ENCODE measurements around the gene C9orf57.
"Not testable (repeated sequence)": the region's sequence is repeated elsewhere in the genome, so short reads cannot be mapped to it uniquely, and the experiment has no call there.

Gene C9orf57, protein sequence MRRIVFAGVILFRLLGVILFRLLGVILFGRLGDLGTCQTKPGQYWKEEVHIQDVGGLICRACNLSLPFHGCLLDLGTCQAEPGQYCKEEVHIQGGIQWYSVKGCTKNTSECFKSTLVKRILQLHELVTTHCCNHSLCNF

DNA sequence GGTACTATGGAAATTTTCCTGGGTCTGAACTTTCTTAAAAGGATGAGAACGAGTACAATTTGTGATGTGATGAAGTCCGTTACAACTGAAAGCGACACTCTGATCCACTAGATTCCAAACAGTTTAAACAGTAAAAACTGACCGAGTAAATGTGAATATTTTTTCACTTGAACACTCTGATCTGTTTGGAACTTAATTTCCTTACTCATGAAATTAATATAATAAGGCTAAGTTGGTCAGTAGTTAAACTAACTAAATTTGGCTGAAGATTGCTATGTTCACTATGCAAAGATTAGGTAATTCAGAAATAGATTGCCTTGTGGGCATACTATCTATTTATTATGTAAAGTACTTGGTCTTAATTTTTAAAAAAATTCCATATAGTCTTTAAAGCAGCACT lies at the start of gene C9orf57:
TSS of gene C9orf57 (minus strand) at position 101 of the 400 bp plus-strand sequence. CDS start 1,282 bp downstream, outside the sequence.
- Histone ChIP-seq H3K4me3 (ENCODE audit: low read length) (no peak within 1 kb of the TSS), H3K4me1 (ENCODE audit: insufficient read depth, low read length) (no peaks in the 10 kb centered on the region), H3K9me3 (ENCODE audit: insufficient read depth, low read depth, low read length) (no peaks in the 10 kb centered on the region), H3K27me3 (ENCODE audit: insufficient read depth, low read length) (no peaks in the 10 kb centered on the region), H3K9ac (ENCODE audit: low read depth, low read length) (no peak within 1 kb of the TSS), H3K36me3 (ENCODE audit: insufficient read depth, low read depth, low read length) (no peaks in the 10 kb centered on the region), H3K27ac (ENCODE audit: low read length) (no peak within 1 kb of the TSS)

DNA sequence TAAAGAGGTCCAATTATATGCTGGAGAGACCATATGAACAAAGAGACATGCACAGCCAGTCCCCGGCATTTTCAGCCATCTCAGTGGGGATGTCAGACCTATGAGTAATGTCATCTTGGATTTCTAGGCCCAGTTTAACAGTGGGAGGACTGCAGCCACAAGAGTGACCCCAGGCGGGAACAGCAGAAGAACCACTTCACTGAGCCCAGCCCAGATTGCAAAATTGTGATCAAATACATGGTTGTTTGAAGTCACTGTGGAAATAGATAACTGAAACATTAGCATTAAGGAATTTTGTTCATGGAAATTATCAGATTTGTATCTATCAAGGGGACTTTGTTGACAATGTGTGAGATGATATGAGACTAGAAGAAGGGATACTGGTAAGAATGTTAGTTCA lies 42.1 kb upstream of the C9orf57 start:
- H3K4me3 ChIP-seq (ENCODE audit: low read length) = no peak overlapping the region
- H3K27me3 ChIP-seq (ENCODE audit: insufficient read depth, low read length) = no peaks in the 10 kb centered on the region
- no peak overlapping the region for H3K27ac ChIP-seq (ENCODE audit: low read length)
- no peaks in the 10 kb centered on the region for H3K36me3 ChIP-seq (ENCODE audit: insufficient read depth, low read depth, low read length)
- no peaks in the 10 kb centered on the region for H3K9me3 ChIP-seq (ENCODE audit: insufficient read depth, low read depth, low read length)
- H3K4me1 ChIP-seq (ENCODE audit: insufficient read depth, low read length) = no peaks in the 10 kb centered on the region
- no peak overlapping the region for H3K9ac ChIP-seq (ENCODE audit: low read depth, low read length)

DNA sequence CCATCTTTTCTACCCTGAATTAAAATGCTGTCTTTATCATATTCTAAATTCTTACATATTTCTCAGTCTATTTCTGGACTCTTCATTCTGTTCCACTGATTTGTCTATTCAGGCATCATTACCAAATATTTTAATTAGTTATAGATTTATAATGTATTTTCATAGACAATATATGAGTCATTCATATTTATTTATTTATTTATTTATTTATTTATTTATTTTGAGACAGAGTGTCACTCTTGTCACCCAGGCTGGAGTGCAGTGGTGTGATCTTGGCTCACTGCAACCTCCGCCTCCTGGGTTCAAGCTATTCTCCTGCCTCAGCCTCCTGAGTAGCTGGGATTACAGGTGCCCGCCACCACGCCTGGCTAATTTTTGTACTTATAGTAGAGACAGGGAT lies 35.1 kb upstream of the C9orf57 start:
- H3K27me3 ChIP-seq (ENCODE audit: insufficient read depth, low read length); H3K9me3 ChIP-seq (ENCODE audit: insufficient read depth, low read depth, low read length); H3K27ac ChIP-seq (ENCODE audit: low read length); H3K36me3 ChIP-seq (ENCODE audit: insufficient read depth, low read depth, low read length); H3K4me1 ChIP-seq (ENCODE audit: insufficient read depth, low read length); H3K4me3 ChIP-seq (ENCODE audit: low read length); H3K9ac ChIP-seq (ENCODE audit: low read depth, low read length): not testable (repeated sequence)

DNA sequence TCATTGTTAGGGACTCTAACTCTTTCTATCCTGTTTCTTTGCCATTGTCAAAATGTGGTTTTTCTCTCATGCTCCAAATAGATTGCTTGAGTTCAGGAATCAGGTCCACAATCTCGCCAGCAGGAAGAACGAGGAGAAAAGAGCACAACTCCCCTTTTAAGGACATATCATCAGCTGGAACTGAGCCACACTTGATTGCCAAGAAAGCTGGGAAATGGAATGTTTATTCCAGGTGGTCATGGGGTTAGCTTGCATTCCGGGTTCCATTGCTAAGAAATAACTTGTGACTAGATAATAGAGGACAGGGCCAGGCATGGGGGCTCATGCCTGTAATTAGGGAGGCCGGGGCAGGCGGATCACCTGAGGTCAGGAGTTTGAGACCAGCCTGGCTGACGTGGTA lies 32.4 kb upstream of the C9orf57 start:
- Histone ChIP-seq H3K4me3 (ENCODE audit: low read length) (no peak overlapping the region), H3K36me3 (ENCODE audit: insufficient read depth, low read depth, low read length) (no peaks in the 10 kb centered on the region), H3K9ac (ENCODE audit: low read depth, low read length) (no peak overlapping the region), H3K4me1 (ENCODE audit: insufficient read depth, low read length) (no peaks in the 10 kb centered on the region), H3K27ac (ENCODE audit: low read length) (no peak overlapping the region), H3K27me3 (ENCODE audit: insufficient read depth, low read length) (no peaks in the 10 kb centered on the region), H3K9me3 (ENCODE audit: insufficient read depth, low read depth, low read length) (no peaks in the 10 kb centered on the region)

DNA sequence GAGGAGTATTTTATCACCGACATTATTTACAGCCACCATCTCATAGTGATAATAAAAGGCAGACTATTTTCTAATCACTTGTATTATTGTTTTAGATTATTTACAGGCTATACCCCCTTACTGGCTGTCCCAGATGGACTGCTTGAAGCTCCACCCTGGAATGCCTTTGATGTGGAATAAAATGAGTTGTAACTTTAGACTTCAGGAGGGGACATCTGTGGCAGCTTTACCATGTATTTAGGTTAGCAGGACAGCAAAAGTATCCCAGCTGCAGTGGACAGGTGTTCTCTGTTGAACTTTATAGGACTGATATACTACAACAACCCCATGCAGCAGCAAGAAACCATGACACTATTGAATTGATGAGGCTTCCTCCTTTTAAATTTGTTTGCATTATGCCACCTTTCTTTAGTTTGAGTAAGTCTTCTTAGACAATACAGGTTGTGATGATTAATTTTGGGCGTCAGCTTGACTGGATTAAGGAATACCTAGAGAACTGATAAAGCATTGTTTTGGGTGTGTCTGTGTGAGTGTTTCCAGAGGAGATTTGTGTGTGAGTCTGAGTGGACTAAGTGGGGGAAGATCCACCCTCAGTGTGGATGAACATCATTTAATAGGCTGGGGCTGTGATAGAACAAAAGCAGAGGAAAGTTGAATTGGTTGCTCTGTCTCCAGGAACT lies 29.2 kb upstream of the C9orf57 start:
- H3K9me3 ChIP-seq (ENCODE audit: insufficient read depth, low read depth, low read length) = no peaks in the 10 kb centered on the region
- H3K9ac ChIP-seq (ENCODE audit: low read depth, low read length) = no peak overlapping the region
- no peaks in the 10 kb centered on the region for H3K4me1 ChIP-seq (ENCODE audit: insufficient read depth, low read length)
- H3K36me3 ChIP-seq (ENCODE audit: insufficient read depth, low read depth, low read length) = no peaks in the 10 kb centered on the region
- H3K27ac ChIP-seq (ENCODE audit: low read length) = no peak overlapping the region
- no peak overlapping the region for H3K4me3 ChIP-seq (ENCODE audit: low read length)
- no peaks in the 10 kb centered on the region for H3K27me3 ChIP-seq (ENCODE audit: insufficient read depth, low read length)

DNA sequence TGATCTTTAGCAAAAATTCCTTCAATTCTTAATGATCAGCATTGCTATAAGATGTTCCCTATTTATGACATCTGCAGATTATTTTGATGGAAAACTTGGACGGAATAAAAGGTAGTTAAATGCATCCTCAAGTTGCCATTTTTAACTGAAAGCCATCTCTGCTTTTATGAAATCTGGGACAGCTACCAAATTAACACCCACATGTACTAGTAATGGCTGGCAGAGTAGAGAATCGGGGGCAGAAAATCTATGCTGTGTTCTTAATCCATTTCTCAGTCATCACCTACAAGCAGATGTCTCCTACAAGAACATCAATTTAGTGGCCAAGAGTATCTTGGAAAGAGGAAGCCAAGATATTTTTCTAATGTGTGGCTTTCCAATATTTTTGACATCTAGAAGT lies 22.1 kb upstream of the C9orf57 start:
- Histone ChIP-seq H3K4me3 (ENCODE audit: low read length) (no peak overlapping the region), H3K36me3 (ENCODE audit: insufficient read depth, low read depth, low read length) (no peaks in the 10 kb centered on the region), H3K4me1 (ENCODE audit: insufficient read depth, low read length) (no peaks in the 10 kb centered on the region), H3K27me3 (ENCODE audit: insufficient read depth, low read length) (no peaks in the 10 kb centered on the region), H3K9ac (ENCODE audit: low read depth, low read length) (no peak overlapping the region), H3K9me3 (ENCODE audit: insufficient read depth, low read depth, low read length) (no peaks in the 10 kb centered on the region), H3K27ac (ENCODE audit: low read length) (no peak overlapping the region)

DNA sequence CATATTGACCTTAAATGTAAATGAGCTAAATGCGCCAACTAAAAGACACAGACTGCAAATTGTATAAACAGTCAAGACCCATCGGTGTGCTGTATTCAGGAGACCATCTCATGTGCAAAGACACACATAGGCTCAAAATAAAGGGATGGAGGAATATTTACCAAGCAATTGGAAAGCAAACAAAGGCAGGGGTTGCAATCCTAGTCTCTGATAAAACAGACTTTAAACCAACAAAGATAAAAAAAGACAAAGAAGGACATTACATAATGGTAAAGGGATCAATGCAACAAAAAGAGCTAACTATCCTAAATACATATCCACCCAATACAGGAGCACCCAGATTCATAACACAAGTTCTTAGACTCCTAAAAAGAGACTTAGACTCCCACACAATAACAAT lies 14.3 kb upstream of the C9orf57 start:
- not testable (repeated sequence) for H3K36me3 ChIP-seq (ENCODE audit: insufficient read depth, low read depth, low read length); H3K27me3 ChIP-seq (ENCODE audit: insufficient read depth, low read length); H3K9ac ChIP-seq (ENCODE audit: low read depth, low read length); H3K4me3 ChIP-seq (ENCODE audit: low read length); H3K4me1 ChIP-seq (ENCODE audit: insufficient read depth, low read length); H3K9me3 ChIP-seq (ENCODE audit: insufficient read depth, low read depth, low read length); H3K27ac ChIP-seq (ENCODE audit: low read length)

DNA sequence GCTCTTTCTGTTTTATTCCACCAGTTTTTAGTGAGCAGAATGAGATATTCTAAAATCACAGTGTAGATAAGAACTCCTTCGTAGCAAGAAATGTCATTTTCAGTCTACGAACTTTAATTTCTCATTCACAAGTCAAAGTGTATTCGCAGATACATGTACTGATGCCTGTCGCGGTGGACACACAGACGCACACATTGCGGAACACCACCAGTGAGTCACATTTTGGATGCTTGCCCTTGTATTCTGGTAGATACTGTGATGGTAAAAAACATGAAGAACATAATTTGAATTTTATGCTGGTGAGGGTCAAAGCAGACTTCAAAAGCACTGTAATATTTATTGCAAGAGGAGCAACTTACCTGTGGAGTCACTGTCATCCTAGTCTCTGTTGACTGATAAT lies 4.7 kb upstream of the C9orf57 start:
- Histone ChIP-seq H3K4me3 (ENCODE audit: low read length) (no peak overlapping the region), H3K27me3 (ENCODE audit: insufficient read depth, low read length) (no peaks in the 10 kb centered on the region), H3K9me3 (ENCODE audit: insufficient read depth, low read depth, low read length) (no peaks in the 10 kb centered on the region), H3K27ac (ENCODE audit: low read length) (no peak overlapping the region), H3K4me1 (ENCODE audit: insufficient read depth, low read length) (no peaks in the 10 kb centered on the region), H3K9ac (ENCODE audit: low read depth, low read length) (no peak overlapping the region), H3K36me3 (ENCODE audit: insufficient read depth, low read depth, low read length) (no peaks in the 10 kb centered on the region)

DNA sequence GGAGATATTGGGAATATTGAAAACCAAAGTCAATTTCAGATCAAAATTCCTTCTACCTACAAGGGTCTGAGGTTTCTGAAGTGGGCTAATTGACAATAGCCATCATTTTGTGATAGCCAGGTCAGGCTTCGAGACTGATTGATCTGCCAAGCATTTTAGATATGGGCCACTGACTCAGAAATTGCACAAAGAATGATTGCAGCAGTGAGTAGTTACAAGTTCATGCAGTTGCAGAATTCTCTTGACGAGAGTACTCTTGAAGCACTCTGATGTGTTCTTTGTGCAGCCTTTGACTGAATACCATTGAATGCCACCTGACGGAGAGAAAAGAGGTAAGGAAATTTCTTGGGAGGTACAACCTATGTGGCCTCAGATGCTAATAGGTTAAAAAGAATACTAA lies 8.3 kb downstream of the C9orf57 start:
- no peaks in the 10 kb centered on the region for H3K9me3 ChIP-seq (ENCODE audit: insufficient read depth, low read depth, low read length)
- H3K4me3 ChIP-seq (ENCODE audit: low read length) = no peak overlapping the region
- no peaks in the 10 kb centered on the region for H3K4me1 ChIP-seq (ENCODE audit: insufficient read depth, low read length)
- H3K36me3 ChIP-seq (ENCODE audit: insufficient read depth, low read depth, low read length) = no peaks in the 10 kb centered on the region
- H3K27ac ChIP-seq (ENCODE audit: low read length) = no peak overlapping the region
- H3K9ac ChIP-seq (ENCODE audit: low read depth, low read length) = no peak overlapping the region
- no peaks in the 10 kb centered on the region for H3K27me3 ChIP-seq (ENCODE audit: insufficient read depth, low read length)

DNA sequence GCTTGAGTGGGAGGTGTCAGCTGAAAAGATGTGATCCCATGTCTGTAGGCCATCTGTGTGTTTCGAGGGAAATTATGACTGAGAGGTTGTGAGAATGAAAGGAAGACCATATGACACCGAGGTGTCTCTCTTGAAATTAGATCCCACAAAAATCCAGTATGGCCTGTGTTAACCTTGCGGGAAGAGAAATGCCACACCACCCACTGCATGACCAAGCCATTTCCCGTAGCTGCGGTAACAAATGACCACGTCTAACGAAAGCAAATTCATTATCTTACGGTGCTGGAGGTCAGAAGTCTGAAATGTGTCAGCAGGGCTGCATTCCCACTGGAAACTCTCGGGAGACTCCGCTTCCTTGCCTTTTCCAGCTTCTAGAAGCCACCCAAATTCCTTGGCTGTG lies 11.6 kb downstream of the C9orf57 start:
- H3K9me3 ChIP-seq (ENCODE audit: insufficient read depth, low read depth, low read length) = no peaks in the 10 kb centered on the region
- no peaks in the 10 kb centered on the region for H3K4me1 ChIP-seq (ENCODE audit: insufficient read depth, low read length)
- H3K27ac ChIP-seq (ENCODE audit: low read length) = no peak overlapping the region
- no peak overlapping the region for H3K4me3 ChIP-seq (ENCODE audit: low read length)
- H3K9ac ChIP-seq (ENCODE audit: low read depth, low read length) = no peak overlapping the region
- no peaks in the 10 kb centered on the region for H3K27me3 ChIP-seq (ENCODE audit: insufficient read depth, low read length)
- H3K36me3 ChIP-seq (ENCODE audit: insufficient read depth, low read depth, low read length) = no peaks in the 10 kb centered on the region

DNA sequence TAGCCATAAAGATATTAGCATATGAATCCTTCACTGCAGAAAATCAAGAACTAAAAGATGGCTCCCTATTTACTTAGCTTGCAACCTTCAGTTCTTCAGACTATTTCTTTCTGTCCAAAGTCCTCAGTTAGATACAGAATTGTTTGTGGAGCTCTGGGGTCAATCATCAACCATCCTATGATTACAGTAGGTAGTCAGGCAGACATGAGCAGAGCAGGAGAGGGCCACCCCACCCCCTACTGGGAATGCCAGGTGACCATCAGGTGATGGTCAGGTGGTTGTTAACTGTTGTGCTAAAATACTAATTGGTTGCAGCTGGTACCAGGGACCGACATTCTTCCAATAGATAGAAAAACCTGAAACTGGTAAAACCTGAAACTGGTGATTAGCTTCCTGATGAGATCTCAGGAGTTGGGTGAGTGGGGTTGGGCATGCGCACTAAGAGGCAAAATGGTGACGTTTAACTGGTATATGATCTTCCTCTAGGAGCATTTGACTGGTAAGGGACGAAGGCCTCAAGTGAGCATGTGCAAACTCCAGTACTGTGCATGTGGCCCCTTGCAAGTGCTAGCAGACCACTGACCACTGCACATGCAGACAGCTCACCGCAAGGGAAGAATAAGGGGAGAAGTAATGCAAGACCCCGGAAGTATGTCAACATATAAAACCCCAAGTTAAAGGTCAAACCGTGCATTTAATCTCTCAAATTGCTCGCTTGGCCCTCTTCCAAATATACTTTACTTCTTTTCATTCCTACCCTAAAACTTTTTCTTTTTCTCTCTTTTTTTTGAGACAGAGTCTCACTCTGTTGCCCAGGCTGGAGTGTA lies 13.6 kb downstream of the C9orf57 start:
- Histone ChIP-seq H3K4me1 (ENCODE audit: insufficient read depth, low read length) (no peaks in the 10 kb centered on the region), H3K9ac (ENCODE audit: low read depth, low read length) (no peak overlapping the region), H3K4me3 (ENCODE audit: low read length) (no peak overlapping the region), H3K36me3 (ENCODE audit: insufficient read depth, low read depth, low read length) (no peaks in the 10 kb centered on the region), H3K27me3 (ENCODE audit: insufficient read depth, low read length) (no peaks in the 10 kb centered on the region), H3K27ac (ENCODE audit: low read length) (no peak overlapping the region), H3K9me3 (ENCODE audit: insufficient read depth, low read depth, low read length) (no peaks in the 10 kb centered on the region)

DNA sequence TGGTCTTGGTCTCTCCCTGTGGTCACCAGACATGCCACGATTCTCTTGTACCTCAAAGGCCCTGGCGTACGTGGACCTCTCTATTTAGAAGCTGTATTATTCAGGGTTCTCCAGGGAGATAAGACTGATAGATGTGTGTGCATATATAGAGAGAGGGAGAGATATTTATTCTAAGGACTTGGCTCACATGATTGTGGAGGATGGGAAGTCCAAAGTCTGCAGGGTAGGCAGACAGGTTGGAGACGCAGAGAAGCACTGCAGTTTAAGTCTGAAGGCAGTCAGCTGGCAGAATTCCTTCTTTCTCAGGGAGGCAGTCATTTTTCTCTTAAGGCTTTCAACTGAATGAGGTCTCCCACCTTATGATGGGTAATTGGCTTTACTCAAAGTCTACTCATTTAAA lies 16.3 kb downstream of the C9orf57 start:
- no peaks in the 10 kb centered on the region for H3K27me3 ChIP-seq (ENCODE audit: insufficient read depth, low read length)
- no peak overlapping the region for H3K9ac ChIP-seq (ENCODE audit: low read depth, low read length)
- H3K4me1 ChIP-seq (ENCODE audit: insufficient read depth, low read length) = no peaks in the 10 kb centered on the region
- no peak overlapping the region for H3K27ac ChIP-seq (ENCODE audit: low read length)
- no peaks in the 10 kb centered on the region for H3K36me3 ChIP-seq (ENCODE audit: insufficient read depth, low read depth, low read length)
- H3K9me3 ChIP-seq (ENCODE audit: insufficient read depth, low read depth, low read length) = no peaks in the 10 kb centered on the region
- no peak overlapping the region for H3K4me3 ChIP-seq (ENCODE audit: low read length)

Measured in iPS-20b (cell line).